Measurements from ENCODE around the gene NDST1. TPM values are rescaled to one million over a fixed set of nuclear protein-coding genes. Genes with fewer than 3 reads are reported as not detected.

Gene NDST1
- total RNA-seq, 1 experiment from 2014 or later = 69.9 TPM

DNA sequence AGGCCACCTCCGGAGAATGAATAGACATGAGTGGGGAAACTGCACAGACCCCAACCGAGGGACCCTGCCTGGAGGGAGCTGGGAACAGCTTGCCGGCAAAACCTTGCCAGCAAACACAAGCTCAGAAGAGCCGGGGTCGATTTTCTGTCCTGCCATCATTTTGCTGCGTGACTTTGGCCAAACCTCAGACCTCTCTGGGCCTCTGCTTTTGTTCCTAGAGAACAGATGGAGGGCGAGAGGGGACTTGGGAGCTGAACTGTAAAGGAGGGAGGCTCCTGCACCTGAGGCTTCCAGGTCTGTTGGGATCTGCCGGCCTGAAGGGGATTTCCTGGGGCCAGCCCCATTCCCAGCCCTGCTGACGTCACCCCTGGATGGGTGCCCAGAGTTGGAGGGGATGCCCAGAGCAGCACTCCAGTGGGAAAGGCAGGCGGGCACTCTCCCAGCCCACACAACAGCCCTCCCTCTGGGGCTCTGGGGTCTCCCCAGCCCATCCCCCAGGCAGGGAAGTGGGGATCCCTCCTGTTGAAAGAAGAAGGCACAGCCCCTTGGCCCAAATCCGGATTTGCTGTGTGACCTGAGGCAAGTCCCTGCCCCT, 92.1 kb downstream of the NDST1 start:
- DNase-seq (ENCODE audit: low spot score) (no peak), ATAC-seq (no peak)
- no peaks in the 10 kb centered on the region for H3K36me3 Mint-ChIP-seq
- H3K9me3 Mint-ChIP-seq = no peaks in the 10 kb centered on the region
- no peak overlapping the region for H3K27ac Mint-ChIP-seq
- no peak overlapping the region for H3K4me3 Mint-ChIP-seq
- H3K27me3 Mint-ChIP-seq (ENCODE audit: low read depth) = no peaks in the 10 kb centered on the region
- ChIA-PET POLR2A (no interaction called here), CTCF (interaction anchor here (0.9 to 1.2 kb wide), 2 partner anchors 14 to 26 kb away, joined by 4 to 7 read pairs; no protein-coding TSS in a partner anchor)
- TF ChIP-seq ZNF219 (CRISPR knock-in tag; IDR thresholded peaks at IDR 0.05; ENCODE audit: borderline replicate concordance) (no peak), ZNF317 (CRISPR knock-in tag; IDR thresholded peaks at IDR 0.05; ENCODE audit: borderline replicate concordance, low read depth) (no peak), CREB1 (CRISPR knock-in tag; IDR thresholded peaks at IDR 0.05) (no peak), TEAD4 (CRISPR knock-in tag; IDR thresholded peaks at IDR 0.05) (no peak), SP1 (CRISPR knock-in tag; conservative IDR thresholded peaks at IDR 0.05) (no peak), FOXJ3 (CRISPR knock-in tag; IDR thresholded peaks at IDR 0.05; ENCODE audit: borderline replicate concordance) (no peak), RORB (CRISPR knock-in tag; IDR thresholded peaks at IDR 0.05) (no peak)
- TF ChIP-seq, protein P1, sequence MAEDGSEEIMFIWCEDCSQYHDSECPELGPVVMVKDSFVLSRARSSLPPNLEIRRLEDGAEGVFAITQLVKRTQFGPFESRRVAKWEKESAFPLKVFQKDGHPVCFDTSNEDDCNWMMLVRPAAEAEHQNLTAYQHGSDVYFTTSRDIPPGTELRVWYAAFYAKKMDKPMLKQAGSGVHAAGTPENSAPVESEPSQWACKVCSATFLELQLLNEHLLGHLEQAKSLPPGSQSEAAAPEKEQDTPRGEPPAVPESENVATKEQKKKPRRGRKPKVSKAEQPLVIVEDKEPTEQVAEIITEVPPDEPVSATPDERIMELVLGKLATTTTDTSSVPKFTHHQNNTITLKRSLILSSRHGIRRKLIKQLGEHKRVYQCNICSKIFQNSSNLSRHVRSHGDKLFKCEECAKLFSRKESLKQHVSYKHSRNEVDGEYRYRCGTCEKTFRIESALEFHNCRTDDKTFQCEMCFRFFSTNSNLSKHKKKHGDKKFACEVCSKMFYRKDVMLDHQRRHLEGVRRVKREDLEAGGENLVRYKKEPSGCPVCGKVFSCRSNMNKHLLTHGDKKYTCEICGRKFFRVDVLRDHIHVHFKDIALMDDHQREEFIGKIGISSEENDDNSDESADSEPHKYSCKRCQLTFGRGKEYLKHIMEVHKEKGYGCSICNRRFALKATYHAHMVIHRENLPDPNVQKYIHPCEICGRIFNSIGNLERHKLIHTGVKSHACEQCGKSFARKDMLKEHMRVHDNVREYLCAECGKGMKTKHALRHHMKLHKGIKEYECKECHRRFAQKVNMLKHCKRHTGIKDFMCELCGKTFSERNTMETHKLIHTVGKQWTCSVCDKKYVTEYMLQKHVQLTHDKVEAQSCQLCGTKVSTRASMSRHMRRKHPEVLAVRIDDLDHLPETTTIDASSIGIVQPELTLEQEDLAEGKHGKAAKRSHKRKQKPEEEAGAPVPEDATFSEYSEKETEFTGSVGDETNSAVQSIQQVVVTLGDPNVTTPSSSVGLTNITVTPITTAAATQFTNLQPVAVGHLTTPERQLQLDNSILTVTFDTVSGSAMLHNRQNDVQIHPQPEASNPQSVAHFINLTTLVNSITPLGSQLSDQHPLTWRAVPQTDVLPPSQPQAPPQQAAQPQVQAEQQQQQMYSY (CRISPR knock-in tag; IDR thresholded peaks at IDR 0.05) = no peak
- TF ChIP-seq, protein P2, sequence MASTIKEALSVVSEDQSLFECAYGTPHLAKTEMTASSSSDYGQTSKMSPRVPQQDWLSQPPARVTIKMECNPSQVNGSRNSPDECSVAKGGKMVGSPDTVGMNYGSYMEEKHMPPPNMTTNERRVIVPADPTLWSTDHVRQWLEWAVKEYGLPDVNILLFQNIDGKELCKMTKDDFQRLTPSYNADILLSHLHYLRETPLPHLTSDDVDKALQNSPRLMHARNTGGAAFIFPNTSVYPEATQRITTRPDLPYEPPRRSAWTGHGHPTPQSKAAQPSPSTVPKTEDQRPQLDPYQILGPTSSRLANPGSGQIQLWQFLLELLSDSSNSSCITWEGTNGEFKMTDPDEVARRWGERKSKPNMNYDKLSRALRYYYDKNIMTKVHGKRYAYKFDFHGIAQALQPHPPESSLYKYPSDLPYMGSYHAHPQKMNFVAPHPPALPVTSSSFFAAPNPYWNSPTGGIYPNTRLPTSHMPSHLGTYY (CRISPR knock-in tag; IDR thresholded peaks at IDR 0.05) = no peak
- TF ChIP-seq, protein P3, sequence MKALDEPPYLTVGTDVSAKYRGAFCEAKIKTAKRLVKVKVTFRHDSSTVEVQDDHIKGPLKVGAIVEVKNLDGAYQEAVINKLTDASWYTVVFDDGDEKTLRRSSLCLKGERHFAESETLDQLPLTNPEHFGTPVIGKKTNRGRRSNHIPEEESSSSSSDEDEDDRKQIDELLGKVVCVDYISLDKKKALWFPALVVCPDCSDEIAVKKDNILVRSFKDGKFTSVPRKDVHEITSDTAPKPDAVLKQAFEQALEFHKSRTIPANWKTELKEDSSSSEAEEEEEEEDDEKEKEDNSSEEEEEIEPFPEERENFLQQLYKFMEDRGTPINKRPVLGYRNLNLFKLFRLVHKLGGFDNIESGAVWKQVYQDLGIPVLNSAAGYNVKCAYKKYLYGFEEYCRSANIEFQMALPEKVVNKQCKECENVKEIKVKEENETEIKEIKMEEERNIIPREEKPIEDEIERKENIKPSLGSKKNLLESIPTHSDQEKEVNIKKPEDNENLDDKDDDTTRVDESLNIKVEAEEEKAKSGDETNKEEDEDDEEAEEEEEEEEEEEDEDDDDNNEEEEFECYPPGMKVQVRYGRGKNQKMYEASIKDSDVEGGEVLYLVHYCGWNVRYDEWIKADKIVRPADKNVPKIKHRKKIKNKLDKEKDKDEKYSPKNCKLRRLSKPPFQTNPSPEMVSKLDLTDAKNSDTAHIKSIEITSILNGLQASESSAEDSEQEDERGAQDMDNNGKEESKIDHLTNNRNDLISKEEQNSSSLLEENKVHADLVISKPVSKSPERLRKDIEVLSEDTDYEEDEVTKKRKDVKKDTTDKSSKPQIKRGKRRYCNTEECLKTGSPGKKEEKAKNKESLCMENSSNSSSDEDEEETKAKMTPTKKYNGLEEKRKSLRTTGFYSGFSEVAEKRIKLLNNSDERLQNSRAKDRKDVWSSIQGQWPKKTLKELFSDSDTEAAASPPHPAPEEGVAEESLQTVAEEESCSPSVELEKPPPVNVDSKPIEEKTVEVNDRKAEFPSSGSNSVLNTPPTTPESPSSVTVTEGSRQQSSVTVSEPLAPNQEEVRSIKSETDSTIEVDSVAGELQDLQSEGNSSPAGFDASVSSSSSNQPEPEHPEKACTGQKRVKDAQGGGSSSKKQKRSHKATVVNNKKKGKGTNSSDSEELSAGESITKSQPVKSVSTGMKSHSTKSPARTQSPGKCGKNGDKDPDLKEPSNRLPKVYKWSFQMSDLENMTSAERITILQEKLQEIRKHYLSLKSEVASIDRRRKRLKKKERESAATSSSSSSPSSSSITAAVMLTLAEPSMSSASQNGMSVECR (CRISPR knock-in tag; IDR thresholded peaks at IDR 0.05; ENCODE audit: borderline replicate concordance) = no peak
- H3K4me1 Mint-ChIP-seq = peaks cover 12% of the 10 kb centered on the region

DNA sequence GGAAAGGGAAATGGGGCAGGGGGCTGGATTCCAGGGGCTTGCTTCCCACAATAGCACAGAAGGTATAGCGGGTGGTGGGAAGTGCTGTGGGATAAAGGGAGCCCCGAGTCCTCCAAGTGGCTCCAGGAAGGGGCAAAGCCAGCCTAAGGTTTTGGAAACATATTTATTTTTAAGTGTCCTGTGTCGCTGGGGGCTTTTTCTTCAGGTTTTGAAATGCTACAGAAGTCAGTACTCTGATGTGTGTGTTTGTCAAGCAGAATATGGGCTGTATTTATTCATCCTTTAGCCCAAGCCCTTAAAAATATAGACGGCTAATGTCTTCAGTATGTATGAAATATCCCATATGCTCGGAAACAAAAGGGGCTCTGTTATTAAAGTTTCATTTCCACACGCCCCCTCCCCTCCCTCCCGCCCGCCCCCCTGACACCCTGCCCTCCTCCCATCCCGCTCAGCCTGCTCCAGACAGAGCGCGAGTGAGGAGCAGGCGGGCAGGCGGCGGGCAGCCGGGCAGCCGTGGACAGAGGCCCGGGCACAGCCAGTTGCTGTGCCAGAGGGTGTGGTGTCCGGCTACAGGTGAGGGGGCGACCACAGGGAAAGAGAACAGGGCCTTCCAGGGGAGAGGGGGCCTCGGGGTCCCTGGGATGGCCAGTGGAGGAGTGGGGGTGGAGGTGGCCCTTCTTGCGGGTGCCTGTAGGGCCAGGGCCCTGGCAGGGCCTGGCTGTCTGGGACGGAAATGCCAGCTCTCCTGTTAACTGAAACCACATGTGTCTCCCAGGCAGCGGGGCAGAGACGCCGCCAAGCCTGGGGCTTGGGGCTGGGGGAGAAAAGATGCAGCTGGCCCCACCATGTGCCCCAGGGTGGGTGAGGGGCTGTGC, 92.9 kb downstream of the NDST1 start:
- ChIA-PET POLR2A (no interaction called here), CTCF (interaction anchor here (1.3 kb wide), 1 partner anchor 14 kb away, joined by 8 read pairs; no protein-coding TSS in a partner anchor)
- Mint-ChIP-seq H3K36me3 (no peaks in the 10 kb centered on the region), H3K27ac (no peak overlapping the region), H3K4me3 (no peak overlapping the region), H3K9me3 (no peaks in the 10 kb centered on the region), H3K27me3 (ENCODE audit: low read depth) (no peaks in the 10 kb centered on the region), H3K4me1 (peaks cover 9% of the 10 kb centered on the region)
- no peak for DNase-seq (ENCODE audit: low spot score)
- ATAC-seq = no peak
- TF ChIP-seq, protein P4, sequence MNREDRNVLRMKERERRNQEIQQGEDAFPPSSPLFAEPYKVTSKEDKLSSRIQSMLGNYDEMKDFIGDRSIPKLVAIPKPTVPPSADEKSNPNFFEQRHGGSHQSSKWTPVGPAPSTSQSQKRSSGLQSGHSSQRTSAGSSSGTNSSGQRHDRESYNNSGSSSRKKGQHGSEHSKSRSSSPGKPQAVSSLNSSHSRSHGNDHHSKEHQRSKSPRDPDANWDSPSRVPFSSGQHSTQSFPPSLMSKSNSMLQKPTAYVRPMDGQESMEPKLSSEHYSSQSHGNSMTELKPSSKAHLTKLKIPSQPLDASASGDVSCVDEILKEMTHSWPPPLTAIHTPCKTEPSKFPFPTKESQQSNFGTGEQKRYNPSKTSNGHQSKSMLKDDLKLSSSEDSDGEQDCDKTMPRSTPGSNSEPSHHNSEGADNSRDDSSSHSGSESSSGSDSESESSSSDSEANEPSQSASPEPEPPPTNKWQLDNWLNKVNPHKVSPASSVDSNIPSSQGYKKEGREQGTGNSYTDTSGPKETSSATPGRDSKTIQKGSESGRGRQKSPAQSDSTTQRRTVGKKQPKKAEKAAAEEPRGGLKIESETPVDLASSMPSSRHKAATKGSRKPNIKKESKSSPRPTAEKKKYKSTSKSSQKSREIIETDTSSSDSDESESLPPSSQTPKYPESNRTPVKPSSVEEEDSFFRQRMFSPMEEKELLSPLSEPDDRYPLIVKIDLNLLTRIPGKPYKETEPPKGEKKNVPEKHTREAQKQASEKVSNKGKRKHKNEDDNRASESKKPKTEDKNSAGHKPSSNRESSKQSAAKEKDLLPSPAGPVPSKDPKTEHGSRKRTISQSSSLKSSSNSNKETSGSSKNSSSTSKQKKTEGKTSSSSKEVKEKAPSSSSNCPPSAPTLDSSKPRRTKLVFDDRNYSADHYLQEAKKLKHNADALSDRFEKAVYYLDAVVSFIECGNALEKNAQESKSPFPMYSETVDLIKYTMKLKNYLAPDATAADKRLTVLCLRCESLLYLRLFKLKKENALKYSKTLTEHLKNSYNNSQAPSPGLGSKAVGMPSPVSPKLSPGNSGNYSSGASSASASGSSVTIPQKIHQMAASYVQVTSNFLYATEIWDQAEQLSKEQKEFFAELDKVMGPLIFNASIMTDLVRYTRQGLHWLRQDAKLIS (CRISPR knock-in tag; IDR thresholded peaks at IDR 0.05; ENCODE audit: borderline replicate concordance) = no peak
- TF ChIP-seq, protein P5, sequence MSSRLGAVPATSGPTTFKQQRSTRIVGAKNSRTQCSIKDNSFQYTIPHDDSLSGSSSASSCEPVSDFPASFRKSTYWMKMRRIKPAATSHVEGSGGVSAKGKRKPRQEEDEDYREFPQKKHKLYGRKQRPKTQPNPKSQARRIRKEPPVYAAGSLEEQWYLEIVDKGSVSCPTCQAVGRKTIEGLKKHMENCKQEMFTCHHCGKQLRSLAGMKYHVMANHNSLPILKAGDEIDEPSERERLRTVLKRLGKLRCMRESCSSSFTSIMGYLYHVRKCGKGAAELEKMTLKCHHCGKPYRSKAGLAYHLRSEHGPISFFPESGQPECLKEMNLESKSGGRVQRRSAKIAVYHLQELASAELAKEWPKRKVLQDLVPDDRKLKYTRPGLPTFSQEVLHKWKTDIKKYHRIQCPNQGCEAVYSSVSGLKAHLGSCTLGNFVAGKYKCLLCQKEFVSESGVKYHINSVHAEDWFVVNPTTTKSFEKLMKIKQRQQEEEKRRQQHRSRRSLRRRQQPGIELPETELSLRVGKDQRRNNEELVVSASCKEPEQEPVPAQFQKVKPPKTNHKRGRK (CRISPR knock-in tag; IDR thresholded peaks at IDR 0.05; ENCODE audit: borderline replicate concordance) = no peak
- TF ChIP-seq HMGA2 (CRISPR knock-in tag; IDR thresholded peaks at IDR 0.05) (no peak), NR1H2 (CRISPR knock-in tag; IDR thresholded peaks at IDR 0.05) (no peak), FOXJ3 (CRISPR knock-in tag; IDR thresholded peaks at IDR 0.05; ENCODE audit: borderline replicate concordance) (no peak), TP53 (CRISPR knock-in tag; IDR thresholded peaks at IDR 0.05) (no peak)
- TF ChIP-seq, protein P6, sequence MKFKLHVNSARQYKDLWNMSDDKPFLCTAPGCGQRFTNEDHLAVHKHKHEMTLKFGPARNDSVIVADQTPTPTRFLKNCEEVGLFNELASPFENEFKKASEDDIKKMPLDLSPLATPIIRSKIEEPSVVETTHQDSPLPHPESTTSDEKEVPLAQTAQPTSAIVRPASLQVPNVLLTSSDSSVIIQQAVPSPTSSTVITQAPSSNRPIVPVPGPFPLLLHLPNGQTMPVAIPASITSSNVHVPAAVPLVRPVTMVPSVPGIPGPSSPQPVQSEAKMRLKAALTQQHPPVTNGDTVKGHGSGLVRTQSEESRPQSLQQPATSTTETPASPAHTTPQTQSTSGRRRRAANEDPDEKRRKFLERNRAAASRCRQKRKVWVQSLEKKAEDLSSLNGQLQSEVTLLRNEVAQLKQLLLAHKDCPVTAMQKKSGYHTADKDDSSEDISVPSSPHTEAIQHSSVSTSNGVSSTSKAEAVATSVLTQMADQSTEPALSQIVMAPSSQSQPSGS (CRISPR knock-in tag; IDR thresholded peaks at IDR 0.05; ENCODE audit: borderline replicate concordance, low read depth) = no peak
